ENCODE data around the gene ADRA2C.

- TF ChIP-seq CTCF (IDR thresholded peaks at IDR 0.05): no peak
- no peak for TF ChIP-seq POLR2A (IDR thresholded peaks at IDR 0.05)
Measured at GRCh38 chr4:3724319-3725231, 41.6 kb upstream of the ADRA2C start.

Measured in lower leg skin (tissue), 3 donors.